CD4-positive, alpha-beta T cell treated with Interleukin-4 for 4 hours (primary cell): ENCODE results near the gene SLC2A1.
"Not testable (repeated sequence)": the region's sequence is repeated elsewhere in the genome, so short reads cannot be mapped to it uniquely, and the experiment has no call there.

Experiments used
- DNase-seq: peaks from one replicate; pipeline ENCODE4 v3.0.0-alpha.2; 2020

The SLC2A1 gene

GRCh38 chr1:42927920-42928505 is 30.7 kb downstream of the SLC2A1 start:
- DNase-seq = no peak

DNA sequence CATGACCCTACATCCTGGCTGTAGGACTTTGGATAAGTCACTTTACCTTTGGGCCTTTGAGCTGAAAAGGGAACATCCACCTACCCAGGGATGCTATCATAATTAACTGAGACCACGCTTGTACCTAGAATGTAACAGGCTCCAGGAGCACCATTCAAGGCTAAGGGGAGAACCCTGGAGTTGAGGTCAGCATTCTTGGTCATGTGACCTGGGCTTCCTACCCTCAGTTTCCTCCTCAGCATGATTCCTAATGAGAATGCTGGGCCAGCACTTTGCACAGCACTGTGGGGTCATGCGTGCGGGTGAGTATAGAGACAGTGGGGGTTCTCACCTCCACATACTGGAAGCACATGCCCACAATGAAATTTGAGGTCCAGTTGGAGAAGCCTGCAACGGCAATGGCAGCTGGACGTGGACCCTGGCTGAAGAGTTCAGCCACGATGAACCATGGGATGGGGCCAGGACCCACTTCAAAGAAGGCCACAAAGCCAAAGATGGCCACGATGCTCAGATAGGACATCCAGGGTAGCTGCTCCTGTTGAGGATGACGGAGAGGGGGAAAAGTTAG is 31.3 kb downstream of the SLC2A1 start:
- no peak for DNase-seq

- no peak for DNase-seq
These were observed 31.8 kb downstream of the SLC2A1 start for GRCh38 chr1:42926879-42927242.

GRCh38 chr1:42926235-42926878 is 32.3 kb downstream of the SLC2A1 start:
- DNase-seq = no peak

GRCh38 chr1:42924851-42925760 is 33.6 kb downstream of the SLC2A1 start:
- DNase-seq = no peak

DNA sequence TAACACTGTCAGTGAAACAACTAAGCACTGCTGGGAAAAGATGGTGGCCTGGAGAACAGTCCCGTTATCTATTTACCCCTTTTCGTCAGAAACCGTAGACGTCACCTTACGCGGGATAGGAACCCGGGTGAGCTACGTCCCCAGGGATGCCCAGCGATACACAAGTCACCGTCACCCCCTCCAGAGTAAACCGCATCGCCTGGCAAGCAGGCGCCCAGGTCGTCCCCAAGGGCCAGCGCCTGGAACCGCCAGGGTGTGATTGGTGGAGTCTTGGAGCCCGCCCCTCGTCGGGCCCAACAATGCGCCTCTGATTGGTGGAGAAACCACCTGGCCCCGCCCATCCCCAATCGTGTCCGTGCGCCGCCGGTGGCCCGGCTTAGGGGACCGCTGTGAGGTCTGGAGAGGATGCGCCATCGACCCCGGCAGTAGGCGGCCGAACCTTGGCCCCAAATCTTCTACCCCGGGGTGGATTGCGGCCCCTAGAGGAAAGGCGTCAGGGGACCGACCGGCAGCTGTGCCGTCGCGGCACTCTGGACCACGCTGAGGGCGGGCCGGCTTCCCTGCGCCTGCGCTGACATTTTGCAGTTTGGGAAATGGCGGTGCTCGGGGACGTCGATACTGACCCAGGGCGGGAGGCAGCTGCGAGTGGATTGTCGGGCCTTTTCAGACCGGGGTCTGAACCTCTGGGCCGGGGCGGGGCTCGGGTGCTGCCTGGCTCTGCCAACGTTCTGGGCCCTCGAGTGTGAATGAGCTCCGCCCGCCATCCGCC is 34.4 kb downstream of the SLC2A1 start:
- DNase-seq = peak; percentile 89

DNA sequence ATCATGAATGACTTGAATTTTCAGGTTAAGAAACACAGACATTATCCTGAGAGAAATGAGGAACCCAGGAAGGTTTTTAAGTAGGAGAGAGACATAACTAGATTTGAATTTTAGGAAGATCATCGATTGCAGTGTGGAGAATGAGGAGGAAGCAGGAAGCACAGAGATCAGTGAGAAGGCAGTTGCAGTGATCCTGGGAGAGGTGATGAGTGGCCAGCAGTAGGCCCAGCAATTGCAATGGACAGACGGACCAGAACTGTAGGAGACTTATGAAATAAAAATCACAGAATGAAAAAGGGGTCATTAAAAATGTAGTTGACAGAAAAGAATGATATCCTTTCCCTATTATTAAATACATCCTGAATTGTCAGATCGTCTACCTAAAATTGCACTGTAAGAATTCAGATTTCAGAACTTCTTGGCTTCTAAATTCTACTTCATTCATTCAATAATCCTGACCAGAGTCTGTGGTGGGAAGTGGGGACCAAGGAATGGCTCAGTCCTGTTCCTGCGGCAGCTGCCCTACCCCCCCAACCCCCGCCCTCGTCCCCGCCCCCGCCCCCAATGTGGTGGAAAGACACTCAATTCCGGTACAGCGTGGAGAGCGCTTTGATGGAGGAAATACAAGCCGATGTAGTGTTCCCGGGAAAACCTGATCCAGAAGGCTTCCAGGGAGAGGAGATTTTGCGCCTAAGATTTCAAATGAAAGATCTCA is 35.1 kb downstream of the SLC2A1 start:
- no peak for DNase-seq

GRCh38 chr1:42922687-42923366 is 35.8 kb downstream of the SLC2A1 start:
- DNase-seq = peak; percentile 80

DNA sequence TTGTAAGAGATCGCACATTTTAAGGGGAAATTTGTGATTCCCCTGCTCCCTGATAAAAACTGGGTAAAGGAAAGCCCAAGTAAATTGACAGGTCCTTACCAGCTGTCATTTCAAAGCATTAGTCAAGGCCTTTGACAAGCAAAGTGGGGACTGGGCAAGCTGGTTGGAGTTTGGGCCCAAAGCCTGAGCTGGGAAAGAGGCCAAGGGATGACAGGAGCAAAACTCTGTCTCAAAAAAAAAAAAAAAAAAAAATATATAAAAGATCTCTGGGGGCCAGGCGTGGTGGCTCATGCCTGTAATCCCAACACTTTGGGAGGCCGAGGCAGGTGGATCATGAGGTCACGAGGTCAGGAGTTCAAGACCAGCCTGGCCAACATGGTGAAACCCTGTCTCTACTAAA is 36.9 kb downstream of the SLC2A1 start:
- DNase-seq = no peak

- not testable (repeated sequence) for DNase-seq
These were observed 39.0 kb downstream of the SLC2A1 start for GRCh38 chr1:42919651-42920050.

- no peak for DNase-seq
These were observed 41.5 kb downstream of the SLC2A1 start for GRCh38 chr1:42917241-42917495.

- DNase-seq = no peak
These were observed 43.2 kb downstream of the SLC2A1 start for GRCh38 chr1:42915456-42915855.

GRCh38 chr1:42914092-42914627 is 44.5 kb downstream of the SLC2A1 start:
- DNase-seq = no peak

- peak; percentile 77 for DNase-seq
These were observed 45.1 kb downstream of the SLC2A1 start for GRCh38 chr1:42913426-42914091.

DNA sequence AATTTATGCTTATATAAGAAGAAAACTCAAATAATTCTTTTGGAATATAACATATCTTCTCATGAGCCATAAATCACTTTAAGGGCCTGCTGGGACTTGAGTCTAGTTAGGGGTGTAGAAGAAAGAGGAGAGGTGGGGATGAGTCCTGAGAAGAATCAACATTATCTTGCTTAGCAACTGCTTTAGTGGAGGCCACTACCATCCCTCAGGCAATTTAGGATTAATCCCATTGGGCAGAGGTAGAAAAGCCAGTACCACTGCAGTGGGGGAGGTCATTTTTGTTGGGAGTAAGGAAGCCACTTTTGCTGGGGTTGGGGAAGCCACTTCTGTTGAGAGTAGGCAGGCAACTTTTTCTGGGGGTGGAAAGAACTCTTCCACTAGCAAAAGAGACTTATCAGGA is 47.7 kb downstream of the SLC2A1 start:
- DNase-seq = no peak

- no peak for DNase-seq
These were observed 50.6 kb downstream of the SLC2A1 start for GRCh38 chr1:42908046-42908445.

GRCh38 chr1:42904434-42904833 is 54.2 kb downstream of the SLC2A1 start:
- no peak for DNase-seq

- not testable (repeated sequence) for DNase-seq
These were observed 58.7 kb downstream of the SLC2A1 start for GRCh38 chr1:42899960-42900359.

DNA sequence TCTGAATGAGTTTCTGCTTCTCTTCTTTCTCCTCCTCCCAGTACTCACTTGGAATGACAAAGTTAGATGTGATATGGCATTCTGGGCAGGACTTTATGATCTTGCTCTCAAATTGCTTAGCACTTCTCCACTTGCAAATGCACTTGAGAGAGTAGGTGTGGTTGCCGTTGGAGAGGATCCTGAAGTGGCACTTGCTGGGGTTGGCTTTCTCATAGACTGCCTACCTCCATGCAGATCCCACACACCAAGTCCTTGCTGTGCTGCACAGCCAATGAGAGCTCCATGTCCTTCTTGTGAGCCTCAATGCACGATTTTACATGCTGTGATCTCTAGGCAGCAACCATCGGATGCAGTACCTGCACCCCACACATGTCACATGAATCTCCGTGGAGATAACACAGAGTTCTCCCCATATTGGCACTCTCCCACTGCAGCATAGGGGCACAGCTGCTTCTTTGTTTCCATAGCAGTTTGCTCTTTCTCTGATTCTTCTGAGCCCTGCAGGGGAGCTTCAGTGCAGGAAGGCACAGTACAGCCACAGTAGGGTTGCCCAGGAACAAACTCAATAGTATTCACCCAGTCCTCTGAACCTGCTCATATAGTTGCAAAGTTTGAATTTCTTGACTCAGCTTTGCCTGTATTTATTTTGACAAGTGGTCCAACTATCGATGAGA is 67.1 kb downstream of the SLC2A1 start:
- no peak for DNase-seq

DNA sequence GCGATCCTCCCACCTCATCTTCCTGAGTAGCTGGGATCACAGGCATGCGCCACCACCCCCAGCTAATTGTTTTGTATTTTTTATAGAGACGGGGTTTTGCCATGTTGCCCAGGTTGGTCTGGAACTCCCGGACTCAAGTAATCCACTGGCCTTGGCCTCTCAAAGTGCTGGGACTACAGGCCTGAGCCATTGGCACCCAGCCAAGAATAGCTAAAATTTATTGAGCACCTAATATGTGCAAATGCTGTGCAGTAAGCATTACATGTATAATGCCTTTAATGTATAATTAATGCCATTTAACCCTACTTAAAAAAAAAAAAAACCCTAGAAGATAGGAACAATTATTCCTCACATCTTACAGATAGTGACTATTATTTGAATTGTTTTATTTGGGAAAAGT is 69.4 kb downstream of the SLC2A1 start:
- DNase-seq = no peak
